GM18498 (cell line): ENCODE data around the gene ATP6V1C2.

Source experiments
- ATAC-seq: cut with Tn5 transposase; IDR thresholded peaks from one replicate; pipeline ENCODE4 v1.9.1; 2021; ENCODE audit warnings: mild to moderate bottlenecking, moderate library complexity; ENCODE audit not compliant: unreplicated experiment

Gene ATP6V1C2

GRCh38 chr2:10722252-10722825, 909 bp downstream of the ATP6V1C2 start:
- ATAC-seq, result no peak

GRCh38 chr2:10732924-10733565, 11.6 kb downstream of the ATP6V1C2 start:
- no peak for ATAC-seq

GRCh38 chr2:10733566-10733925, 12.1 kb downstream of the ATP6V1C2 start:
- no peak for ATAC-seq

- no peak for ATAC-seq
These were observed 12.6 kb downstream of the ATP6V1C2 start for GRCh38 chr2:10733980-10734379.

GRCh38 chr2:10738192-10738591, 16.8 kb downstream of the ATP6V1C2 start:
- no peak for ATAC-seq

GRCh38 chr2:10740226-10740625, 18.8 kb downstream of the ATP6V1C2 start:
- ATAC-seq, result no peak

- ATAC-seq, result no peak
These were observed 19.7 kb downstream of the ATP6V1C2 start for GRCh38 chr2:10741139-10741538.

GRCh38 chr2:10742666-10743065, 21.2 kb downstream of the ATP6V1C2 start:
- no peak for ATAC-seq

- ATAC-seq, result no peak
These were observed 29.2 kb downstream of the ATP6V1C2 start for GRCh38 chr2:10750610-10751009.

- ATAC-seq, result no peak
These were observed 30.8 kb downstream of the ATP6V1C2 start for GRCh38 chr2:10752236-10752635.

GRCh38 chr2:10753156-10753555, 31.7 kb downstream of the ATP6V1C2 start:
- ATAC-seq, result no peak

- ATAC-seq, result no peak
These were observed 32.4 kb downstream of the ATP6V1C2 start for GRCh38 chr2:10753876-10754275.

- no peak for ATAC-seq
These were observed 34.2 kb downstream of the ATP6V1C2 start for GRCh38 chr2:10755621-10756020.

- ATAC-seq, result no peak
These were observed 36.4 kb downstream of the ATP6V1C2 start for GRCh38 chr2:10757814-10758286.

GRCh38 chr2:10759151-10759714, 37.8 kb downstream of the ATP6V1C2 start:
- no peak for ATAC-seq

GRCh38 chr2:10760794-10761504, 39.5 kb downstream of the ATP6V1C2 start:
- ATAC-seq, result no peak

GRCh38 chr2:10761591-10761990, 40.2 kb downstream of the ATP6V1C2 start:
- no peak for ATAC-seq

GRCh38 chr2:10762651-10763460, 41.4 kb downstream of the ATP6V1C2 start:
- no peak for ATAC-seq

- no peak for ATAC-seq
These were observed 42.0 kb downstream of the ATP6V1C2 start for GRCh38 chr2:10763461-10763800.

- no peak for ATAC-seq
These were observed 42.8 kb downstream of the ATP6V1C2 start for GRCh38 chr2:10764096-10764785.

- no peak for ATAC-seq
These were observed 43.5 kb downstream of the ATP6V1C2 start for GRCh38 chr2:10764896-10765295.
